GM19351 (cell line): ENCODE data around the gene OSBPL6.
"Not testable (repeated sequence)": the region's sequence is repeated elsewhere in the genome, so short reads cannot be mapped to it uniquely, and the experiment has no call there.

ENCODE experiments used
- ATAC-seq: cut with Tn5 transposase; IDR thresholded peaks from one replicate; pipeline ENCODE4 v1.9.1; 2021; ENCODE audit warnings: mild to moderate bottlenecking, moderate library complexity; ENCODE audit not compliant: unreplicated experiment

The OSBPL6 gene

GRCh38 chr2:178394859-178395258, 200.5 kb downstream of the OSBPL6 start:
- ATAC-seq = no peak

- ATAC-seq = no peak
These were observed 201.0 kb downstream of the OSBPL6 start for GRCh38 chr2:178395295-178395694.

GRCh38 chr2:178395941-178396570, 201.7 kb downstream of the OSBPL6 start:
- no peak for ATAC-seq

GRCh38 chr2:178397002-178397605, 202.8 kb downstream of the OSBPL6 start:
- peak; percentile 96 for ATAC-seq

- ATAC-seq = no peak
These were observed 207.7 kb downstream of the OSBPL6 start for GRCh38 chr2:178401994-178402437.

GRCh38 chr2:178403671-178404306, 209.5 kb downstream of the OSBPL6 start:
- ATAC-seq = peak; percentile 40

- peak; percentile 98 for ATAC-seq
These were observed 210.1 kb downstream of the OSBPL6 start for GRCh38 chr2:178404368-178404767.

GRCh38 chr2:178409261-178409660, 214.9 kb downstream of the OSBPL6 start:
- ATAC-seq = no peak

GRCh38 chr2:178412047-178412446, 217.7 kb downstream of the OSBPL6 start:
- ATAC-seq = no peak

GRCh38 chr2:178412453-178412852, 218.1 kb downstream of the OSBPL6 start:
- ATAC-seq = not testable (repeated sequence)

- peak; percentile 73 for ATAC-seq
These were observed 219.4 kb downstream of the OSBPL6 start for GRCh38 chr2:178413472-178414265.

- ATAC-seq = peak; percentile 78
These were observed 220.2 kb downstream of the OSBPL6 start for GRCh38 chr2:178414266-178415247.

- ATAC-seq = no peak
These were observed 221.7 kb downstream of the OSBPL6 start for GRCh38 chr2:178415979-178416378.

- ATAC-seq = no peak
These were observed 223.6 kb downstream of the OSBPL6 start for GRCh38 chr2:178417916-178418315.

GRCh38 chr2:178418426-178418825, 224.1 kb downstream of the OSBPL6 start:
- ATAC-seq = no peak

- no peak for ATAC-seq
These were observed 224.8 kb downstream of the OSBPL6 start for GRCh38 chr2:178419123-178419522.

- no peak for ATAC-seq
These were observed 226.2 kb downstream of the OSBPL6 start for GRCh38 chr2:178420463-178420999.

- ATAC-seq = no peak
These were observed 227.8 kb downstream of the OSBPL6 start for GRCh38 chr2:178422097-178422496.

- not testable (repeated sequence) for ATAC-seq
These were observed 229.4 kb downstream of the OSBPL6 start for GRCh38 chr2:178423746-178424145.

- ATAC-seq = no peak
These were observed 231.0 kb downstream of the OSBPL6 start for GRCh38 chr2:178425255-178425827.
